ENCODE results near the gene TMEM14A. TPM values are rescaled to one million over a fixed set of nuclear protein-coding genes. Genes with fewer than 3 reads are reported as not detected.

The TMEM14A gene
- total and polyA plus RNA-seq, 9 of the 15 experiments (the other 6 are each of a cell fraction or from before 2014, with no cell fraction given), result 3.5 to 43.3 (median 8.5) TPM

DNA sequence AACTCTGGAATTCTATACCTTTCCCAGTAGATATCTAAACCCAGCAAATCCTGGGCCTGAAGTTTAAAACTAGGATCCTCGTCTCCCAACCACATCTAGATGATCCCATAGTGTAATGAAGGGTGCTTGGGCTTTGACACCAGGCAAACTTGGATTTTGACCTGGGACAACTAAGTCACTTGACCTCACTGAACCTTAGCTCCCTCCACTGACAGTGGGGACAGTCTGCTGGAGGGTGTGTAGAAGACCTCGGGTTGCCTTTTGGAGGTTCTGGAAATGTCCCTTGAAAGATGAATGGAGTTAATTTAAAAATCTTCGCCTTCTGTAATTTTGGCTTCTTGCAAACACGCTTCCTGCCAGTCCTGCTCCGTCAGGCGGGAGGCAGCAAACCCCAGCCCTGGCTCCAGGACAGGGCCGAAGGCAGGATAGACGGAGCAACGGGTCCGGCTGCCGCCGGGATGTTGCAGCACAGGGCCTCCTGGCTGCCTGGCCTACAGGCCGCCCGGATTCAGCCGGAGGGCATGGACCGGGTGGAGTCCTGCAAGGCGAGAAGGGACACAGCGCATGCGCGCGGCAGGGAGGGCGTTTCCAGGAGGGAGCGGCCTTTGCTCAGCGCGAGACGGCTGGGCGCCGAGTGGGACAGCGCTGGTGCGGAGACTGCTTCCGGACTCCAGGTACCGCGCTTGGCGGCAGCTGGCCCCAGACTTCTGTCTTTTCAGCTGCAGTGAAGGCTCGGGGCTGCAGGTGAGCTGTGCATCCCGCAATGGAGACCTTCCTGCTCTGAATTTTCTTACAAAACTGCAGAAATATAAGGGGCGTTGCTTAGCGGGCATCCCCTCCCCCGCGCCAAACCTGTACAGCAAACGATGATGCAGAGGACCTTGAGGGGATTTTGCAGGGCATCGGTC lies at the start of gene TMEM14A (continued):
- TF ChIP-seq, protein P1, sequence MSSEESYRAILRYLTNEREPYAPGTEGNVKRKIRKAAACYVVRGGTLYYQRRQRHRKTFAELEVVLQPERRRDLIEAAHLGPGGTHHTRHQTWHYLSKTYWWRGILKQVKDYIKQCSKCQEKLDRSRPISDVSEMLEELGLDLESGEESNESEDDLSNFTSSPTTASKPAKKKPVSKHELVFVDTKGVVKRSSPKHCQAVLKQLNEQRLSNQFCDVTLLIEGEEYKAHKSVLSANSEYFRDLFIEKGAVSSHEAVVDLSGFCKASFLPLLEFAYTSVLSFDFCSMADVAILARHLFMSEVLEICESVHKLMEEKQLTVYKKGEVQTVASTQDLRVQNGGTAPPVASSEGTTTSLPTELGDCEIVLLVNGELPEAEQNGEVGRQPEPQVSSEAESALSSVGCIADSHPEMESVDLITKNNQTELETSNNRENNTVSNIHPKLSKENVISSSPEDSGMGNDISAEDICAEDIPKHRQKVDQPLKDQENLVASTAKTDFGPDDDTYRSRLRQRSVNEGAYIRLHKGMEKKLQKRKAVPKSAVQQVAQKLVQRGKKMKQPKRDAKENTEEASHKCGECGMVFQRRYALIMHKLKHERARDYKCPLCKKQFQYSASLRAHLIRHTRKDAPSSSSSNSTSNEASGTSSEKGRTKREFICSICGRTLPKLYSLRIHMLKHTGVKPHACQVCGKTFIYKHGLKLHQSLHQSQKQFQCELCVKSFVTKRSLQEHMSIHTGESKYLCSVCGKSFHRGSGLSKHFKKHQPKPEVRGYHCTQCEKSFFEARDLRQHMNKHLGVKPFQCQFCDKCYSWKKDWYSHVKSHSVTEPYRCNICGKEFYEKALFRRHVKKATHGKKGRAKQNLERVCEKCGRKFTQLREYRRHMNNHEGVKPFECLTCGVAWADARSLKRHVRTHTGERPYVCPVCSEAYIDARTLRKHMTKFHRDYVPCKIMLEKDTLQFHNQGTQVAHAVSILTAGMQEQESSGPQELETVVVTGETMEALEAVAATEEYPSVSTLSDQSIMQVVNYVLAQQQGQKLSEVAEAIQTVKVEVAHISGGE (CRISPR knock-in tag; IDR thresholded peaks at IDR 0.05), result no peak
- TF ChIP-seq SMARCE1 (IDR thresholded peaks at IDR 0.05) (no peak), MEIS2 (IDR thresholded peaks at IDR 0.05; ENCODE audit: partially characterized antibody) (peak; percentile 84), MAZ (CRISPR knock-in tag; conservative IDR thresholded peaks at IDR 0.05 in 1 of 2, IDR thresholded peaks at IDR 0.05 in 1 of 2) (peak in 1 of 2 experiments; percentile 42; a peak in 2 of 4 replicates), POLR2G (IDR thresholded peaks at IDR 0.05; ENCODE audit: low read depth, low read length) (peak; percentile 87)

Data from K562 (cell line).